GM19463 (cell line): ENCODE data around the gene INAFM2.

Experiments used
- ATAC-seq: cut with Tn5 transposase; IDR thresholded peaks from one replicate; pipeline ENCODE4 v1.9.1; 2021; ENCODE audit warnings: mild to moderate bottlenecking, moderate library complexity; ENCODE audit not compliant: unreplicated experiment

Gene INAFM2

GRCh38 chr15:40327457-40327856 is 4.0 kb downstream of the INAFM2 start:
- no peak for ATAC-seq

GRCh38 chr15:40328176-40328575 is 4.7 kb downstream of the INAFM2 start:
- ATAC-seq: no peak

GRCh38 chr15:40328751-40329150 is 5.3 kb downstream of the INAFM2 start:
- no peak for ATAC-seq

GRCh38 chr15:40329804-40330203 is 6.3 kb downstream of the INAFM2 start:
- no peak for ATAC-seq

GRCh38 chr15:40330368-40330836 is 6.9 kb downstream of the INAFM2 start:
- ATAC-seq: no peak

GRCh38 chr15:40331026-40331425 is 7.5 kb downstream of the INAFM2 start:
- ATAC-seq: no peak

- ATAC-seq: no peak
These were observed 8.1 kb downstream of the INAFM2 start for GRCh38 chr15:40331637-40332036.

- ATAC-seq: no peak
These were observed 8.8 kb downstream of the INAFM2 start for GRCh38 chr15:40332113-40332781.

GRCh38 chr15:40333922-40334492 is 10.5 kb downstream of the INAFM2 start:
- ATAC-seq: no peak

- no peak for ATAC-seq
These were observed 11.0 kb downstream of the INAFM2 start for GRCh38 chr15:40334541-40334940.

- no peak for ATAC-seq
These were observed 11.7 kb downstream of the INAFM2 start for GRCh38 chr15:40334941-40335795.

GRCh38 chr15:40335938-40336743 is 12.6 kb downstream of the INAFM2 start:
- no peak for ATAC-seq

- no peak for ATAC-seq
These were observed 13.2 kb downstream of the INAFM2 start for GRCh38 chr15:40336744-40337122.

- no peak for ATAC-seq
These were observed 14.1 kb downstream of the INAFM2 start for GRCh38 chr15:40337597-40337996.

- peak; percentile 89 for ATAC-seq
These were observed 14.7 kb downstream of the INAFM2 start for GRCh38 chr15:40338041-40338657.

GRCh38 chr15:40338921-40339620 is 15.6 kb downstream of the INAFM2 start:
- ATAC-seq: no peak

GRCh38 chr15:40339621-40339945 is 16.1 kb downstream of the INAFM2 start:
- no peak for ATAC-seq

- ATAC-seq: no peak
These were observed 16.7 kb downstream of the INAFM2 start for GRCh38 chr15:40340038-40340739.

GRCh38 chr15:40340740-40341400 is 17.4 kb downstream of the INAFM2 start, which contains the start of gene CCDC9B:
Gene CCDC9B (minus strand): TSS chr15:40340939. CDS start chr15:40340819, 120 bp downstream.
- no peak for ATAC-seq
